Measurements from ENCODE around the gene APOL4.
A peak's percentile ranks its signal among the peaks of the same experiment; 100 is the strongest.
"Not testable (repeated sequence)": the region's sequence is repeated elsewhere in the genome, so short reads cannot be mapped to it uniquely, and the experiment has no call there.

APOL4 gene

GRCh38 chr22:36229649-36230048 is 28.0 kb upstream of the APOL4 start:
- not testable (repeated sequence) for DNase-seq

GRCh38 chr22:36228944-36229343 is 27.3 kb upstream of the APOL4 start:
- DNase-seq: no peak

GRCh38 chr22:36228369-36228768 is 26.8 kb upstream of the APOL4 start:
- DNase-seq: not testable (repeated sequence)

GRCh38 chr22:36227806-36228205 is 26.2 kb upstream of the APOL4 start:
- DNase-seq: no peak

GRCh38 chr22:36227396-36227795 is 25.8 kb upstream of the APOL4 start:
- DNase-seq: no peak

- no peak for DNase-seq
Observed at GRCh38 chr22:36226189-36226588, 24.6 kb upstream of the APOL4 start.

GRCh38 chr22:36225333-36225922 is 23.8 kb upstream of the APOL4 start:
- no peak for DNase-seq

GRCh38 chr22:36224245-36224644 is 22.6 kb upstream of the APOL4 start:
- no peak for DNase-seq

GRCh38 chr22:36223504-36223903 is 21.9 kb upstream of the APOL4 start:
- DNase-seq: no peak

- DNase-seq: no peak
Observed at GRCh38 chr22:36222887-36223450, 21.4 kb upstream of the APOL4 start.

- peak; percentile 48 for DNase-seq
Observed at GRCh38 chr22:36221799-36222751, 20.5 kb upstream of the APOL4 start.

- no peak for DNase-seq
Observed at GRCh38 chr22:36220451-36220921, 18.9 kb upstream of the APOL4 start.

GRCh38 chr22:36218648-36219193 is 17.1 kb upstream of the APOL4 start:
- DNase-seq: no peak

- DNase-seq: no peak
Observed at GRCh38 chr22:36215981-36216380, 14.4 kb upstream of the APOL4 start.

- DNase-seq: no peak
Observed at GRCh38 chr22:36213586-36213985, 12.0 kb upstream of the APOL4 start.

GRCh38 chr22:36212901-36213300 is 11.3 kb upstream of the APOL4 start:
- DNase-seq: no peak

GRCh38 chr22:36211237-36211861 is 9.7 kb upstream of the APOL4 start:
- no peak for DNase-seq

GRCh38 chr22:36210224-36210623 is 8.6 kb upstream of the APOL4 start:
- DNase-seq: no peak

GRCh38 chr22:36209488-36209908 is 7.9 kb upstream of the APOL4 start:
- not testable (repeated sequence) for DNase-seq

GRCh38 chr22:36208914-36209313 is 7.3 kb upstream of the APOL4 start:
- no peak for DNase-seq

- no peak for DNase-seq
Observed at GRCh38 chr22:36208162-36208765, 6.7 kb upstream of the APOL4 start.

GRCh38 chr22:36206255-36206654 is 4.6 kb upstream of the APOL4 start:
- no peak for DNase-seq

GRCh38 chr22:36205573-36205972 is 4.0 kb upstream of the APOL4 start:
- DNase-seq: not testable (repeated sequence)

Measured in stimulated activated CD4-positive, alpha-beta T cell treated with anti-CD3 and anti-CD28 coated beads, Interleukin-4, amount 100 ng/mL, for 24 hours (primary cell).